ENCODE measurements around the gene CD8B.
A peak's percentile ranks its signal among the peaks of the same experiment; 100 is the strongest.

The CD8B gene

GRCh38 chr2:86790134-86790675, 71.5 kb downstream of the CD8B start:
- no peak for DNase-seq (ENCODE audit: low read depth)
- TF ChIP-seq CTCF (IDR thresholded peaks at IDR 0.05; ENCODE audit: control insufficient read depth, extremely low read depth, insufficient read depth) = no peak
- no peak overlapping the region for H3K4me3 ChIP-seq (ENCODE audit: low read depth, low read length)

GRCh38 chr2:86789687-86790133, 72.0 kb downstream of the CD8B start:
- no peak for TF ChIP-seq CTCF (IDR thresholded peaks at IDR 0.05; ENCODE audit: control insufficient read depth, extremely low read depth, insufficient read depth)
- no peak for DNase-seq (ENCODE audit: low read depth)
- H3K4me3 ChIP-seq (ENCODE audit: low read depth, low read length) = no peak overlapping the region

- TF ChIP-seq CTCF (IDR thresholded peaks at IDR 0.05; ENCODE audit: control insufficient read depth, extremely low read depth, insufficient read depth) = no peak
- DNase-seq (ENCODE audit: low read depth) = no peak
- no peak overlapping the region for H3K4me3 ChIP-seq (ENCODE audit: low read depth, low read length)
These were observed 72.6 kb downstream of the CD8B start for GRCh38 chr2:86788881-86789686.

GRCh38 chr2:86788165-86788564, 73.5 kb downstream of the CD8B start:
- no peak for TF ChIP-seq CTCF (IDR thresholded peaks at IDR 0.05; ENCODE audit: control insufficient read depth, extremely low read depth, insufficient read depth)
- peak; percentile 17 for DNase-seq (ENCODE audit: low read depth)

GRCh38 chr2:86787736-86788135, 74.0 kb downstream of the CD8B start:
- TF ChIP-seq CTCF (IDR thresholded peaks at IDR 0.05; ENCODE audit: control insufficient read depth, extremely low read depth, insufficient read depth) = no peak
- no peak for DNase-seq (ENCODE audit: low read depth)
- no peak overlapping the region for H3K4me3 ChIP-seq (ENCODE audit: low read depth, low read length)

More at GRCh38 chr2:86788165-86788564, 73.5 kb downstream of the CD8B start:
- H3K4me3 ChIP-seq (ENCODE audit: low read depth, low read length) = no peak overlapping the region

- DNase-seq (ENCODE audit: low read depth) = no peak
- TF ChIP-seq CTCF (IDR thresholded peaks at IDR 0.05; ENCODE audit: control insufficient read depth, extremely low read depth, insufficient read depth) = no peak
- no peak overlapping the region for H3K4me3 ChIP-seq (ENCODE audit: low read depth, low read length)
These were observed 75.6 kb downstream of the CD8B start for GRCh38 chr2:86786001-86786536.
